Measurements from ENCODE around the gene TNFRSF25. TPM values are rescaled to one million over a fixed set of nuclear protein-coding genes. Genes with fewer than 3 reads are reported as not detected.

TNFRSF25 gene
- total RNA-seq, 6 experiments from 2014 or later: 1.8 to 3.2 (median 2.7) TPM

- Mint-ChIP-seq H3K4me1 (ENCODE audit: low read depth) (peaks cover 30% of the 10 kb centered on the region), H3K4me3 (no peak overlapping the region; the same call in 1 of the 2 replicates), H3K9me3 (no peaks in the 10 kb centered on the region), H3K27me3 (ENCODE audit: insufficient read depth) (peaks cover 47% of the 10 kb centered on the region), H3K36me3 (ENCODE audit: low read depth) (no peaks in the 10 kb centered on the region), H3K27ac (no peak overlapping the region)
- no peak for TF ChIP-seq CTCF (IDR thresholded peaks at IDR 0.05)
- no peak for DNase-seq
These were observed 46.6 kb downstream of the TNFRSF25 start for GRCh38 chr1:6419397-6419803.

GRCh38 chr1:6418668-6419396 lies 47.1 kb downstream of the TNFRSF25 start:
- H3K4me3 Mint-ChIP-seq: no peak overlapping the region; the same call in 1 of the 2 replicates
- no peaks in the 10 kb centered on the region for H3K36me3 Mint-ChIP-seq (ENCODE audit: low read depth)
- no peaks in the 10 kb centered on the region for H3K9me3 Mint-ChIP-seq
- H3K27ac Mint-ChIP-seq: no peak overlapping the region
- peaks cover 36% of the 10 kb centered on the region for H3K4me1 Mint-ChIP-seq (ENCODE audit: low read depth)
- DNase-seq: no peak
- peaks cover 41% of the 10 kb centered on the region for H3K27me3 Mint-ChIP-seq (ENCODE audit: insufficient read depth)
- TF ChIP-seq CTCF (IDR thresholded peaks at IDR 0.05): no peak

GRCh38 chr1:6417961-6418667 lies 47.9 kb downstream of the TNFRSF25 start:
- no peak overlapping the region for H3K4me3 Mint-ChIP-seq
- no peak overlapping the region for H3K27ac Mint-ChIP-seq
- TF ChIP-seq CTCF (IDR thresholded peaks at IDR 0.05): no peak
- no peaks in the 10 kb centered on the region for H3K36me3 Mint-ChIP-seq (ENCODE audit: low read depth)
- no peak for DNase-seq
- H3K9me3 Mint-ChIP-seq: no peaks in the 10 kb centered on the region
- H3K27me3 Mint-ChIP-seq (ENCODE audit: insufficient read depth): peaks cover 40% of the 10 kb centered on the region
- H3K4me1 Mint-ChIP-seq (ENCODE audit: low read depth): peaks cover 36% of the 10 kb centered on the region

- Mint-ChIP-seq H3K27me3 (ENCODE audit: insufficient read depth) (peaks cover 37% of the 10 kb centered on the region), H3K36me3 (ENCODE audit: low read depth) (no peaks in the 10 kb centered on the region), H3K27ac (no peak overlapping the region), H3K4me1 (ENCODE audit: low read depth) (peaks cover 35% of the 10 kb centered on the region), H3K9me3 (no peaks in the 10 kb centered on the region), H3K4me3 (no peak overlapping the region)
- TF ChIP-seq CTCF (IDR thresholded peaks at IDR 0.05): no peak
- DNase-seq: no peak
These were observed 49.1 kb downstream of the TNFRSF25 start for GRCh38 chr1:6416906-6417305.

- DNase-seq: no peak
- no peak overlapping the region for H3K27ac Mint-ChIP-seq
- peaks cover 38% of the 10 kb centered on the region for H3K27me3 Mint-ChIP-seq (ENCODE audit: insufficient read depth)
- no peaks in the 10 kb centered on the region for H3K36me3 Mint-ChIP-seq (ENCODE audit: low read depth)
- peaks cover 35% of the 10 kb centered on the region for H3K4me1 Mint-ChIP-seq (ENCODE audit: low read depth)
- H3K4me3 Mint-ChIP-seq: no peak overlapping the region
- H3K9me3 Mint-ChIP-seq: no peaks in the 10 kb centered on the region
- TF ChIP-seq CTCF (IDR thresholded peaks at IDR 0.05): no peak
These were observed 49.7 kb downstream of the TNFRSF25 start for GRCh38 chr1:6416295-6416656.

All from HFFc6 (cell line).